IPS-18c (cell line): Measurements from ENCODE around the gene ZNF415.

ENCODE experiments used
- H3K4me3 ChIP-seq: 2 replicates; pipeline ENCODE4 v1.7.0; 2013; ENCODE audit warnings: low read depth, mild to moderate bottlenecking, low read length, moderate library complexity; ENCODE audit not compliant: insufficient read depth
- H3K9me3 ChIP-seq: one replicate; pipeline ENCODE4 v1.6.1; 2013; ENCODE audit warnings: mild to moderate bottlenecking, low read length, moderate library complexity; ENCODE audit not compliant: control insufficient read depth, insufficient read depth

Gene ZNF415

GRCh38 chr19:53079313-53079924 lies 53.3 kb downstream of the ZNF415 start:
- Histone ChIP-seq H3K9me3 (peaks cover 3% of the 10 kb centered on the region), H3K4me3 (no peak overlapping the region)

- H3K9me3 ChIP-seq: peaks cover 5% of the 10 kb centered on the region
These were observed 54.0 kb downstream of the ZNF415 start for GRCh38 chr19:53078668-53079067.

GRCh38 chr19:53076984-53077383 lies 55.7 kb downstream of the ZNF415 start:
- Histone ChIP-seq H3K9me3 (peaks cover 2% of the 10 kb centered on the region), H3K4me3 (no peak overlapping the region)

More at GRCh38 chr19:53078668-53079067, 54.0 kb downstream of the ZNF415 start:
- H3K4me3 ChIP-seq: no peak overlapping the region

- Histone ChIP-seq H3K4me3 (no peak overlapping the region), H3K9me3 (peaks cover 15% of the 10 kb centered on the region)
These were observed 63.9 kb downstream of the ZNF415 start for GRCh38 chr19:53068834-53069233.

- Histone ChIP-seq H3K4me3 (no peak overlapping the region), H3K9me3 (peaks cover 14% of the 10 kb centered on the region)
These were observed 64.5 kb downstream of the ZNF415 start for GRCh38 chr19:53068199-53068598.

- Histone ChIP-seq H3K4me3 (peak overlapping the region; percentile 52), H3K9me3 (no peaks in the 10 kb centered on the region)
These were observed 74.7 kb downstream of the ZNF415 start for GRCh38 chr19:53057904-53058580.
